HG02642 (cell line): ENCODE measurements around the gene FNDC3A.

Experiments used
- ATAC-seq: cut with Tn5 transposase; IDR thresholded peaks from one replicate; pipeline ENCODE4 v1.9.1; 2021; ENCODE audit warnings: mild to moderate bottlenecking; ENCODE audit not compliant: unreplicated experiment, poor library complexity

FNDC3A gene

GRCh38 chr13:49208619-49209018, 232.9 kb downstream of the FNDC3A start:
- ATAC-seq, result no peak

GRCh38 chr13:49210114-49210513, 234.4 kb downstream of the FNDC3A start:
- ATAC-seq, result no peak

- no peak for ATAC-seq
These were observed 235.0 kb downstream of the FNDC3A start for GRCh38 chr13:49210669-49211068.

DNA sequence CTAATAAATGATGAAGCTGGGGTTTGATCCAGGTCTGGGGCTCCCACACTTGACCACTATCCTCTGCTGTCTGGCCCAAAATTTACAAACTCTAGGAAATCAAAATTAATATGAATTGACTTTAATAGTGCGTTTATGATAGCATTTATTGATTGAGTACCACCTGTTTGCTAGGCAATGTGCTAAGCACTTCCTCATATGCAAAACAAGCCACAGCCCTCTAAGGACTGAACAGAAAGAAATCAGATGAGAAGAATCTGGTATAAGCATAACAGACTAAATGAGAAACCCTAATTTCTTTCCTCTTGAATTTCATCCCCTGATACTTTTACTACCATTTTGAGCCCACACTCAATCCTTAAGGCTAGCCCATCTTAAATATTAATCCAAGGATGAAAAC, 237.8 kb downstream of the FNDC3A start:
- no peak for ATAC-seq

- no peak for ATAC-seq
These were observed 238.5 kb downstream of the FNDC3A start for GRCh38 chr13:49213997-49214916.

GRCh38 chr13:49214917-49215376, 239.2 kb downstream of the FNDC3A start:
- ATAC-seq, result peak; percentile 72

DNA sequence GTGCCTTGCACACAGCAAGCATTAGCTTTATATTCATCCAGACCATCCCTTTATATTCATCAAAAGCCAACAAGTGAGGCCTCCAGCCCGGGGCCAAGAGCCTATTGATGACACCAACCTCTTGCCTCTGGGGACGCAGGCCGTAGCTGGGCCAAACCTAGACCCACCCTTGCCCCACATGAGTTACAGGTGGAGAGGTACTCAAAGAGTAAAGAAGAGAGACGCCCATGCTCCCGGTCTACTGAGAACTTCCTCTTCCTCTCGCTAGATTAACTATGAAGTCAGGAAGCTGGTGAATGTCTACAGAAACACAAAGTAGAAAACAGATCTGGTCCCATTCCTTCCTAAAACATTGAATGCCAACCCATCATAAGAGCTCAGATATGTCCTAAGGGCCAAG, 240.6 kb downstream of the FNDC3A start:
- ATAC-seq, result no peak

GRCh38 chr13:49217962-49218492, 242.3 kb downstream of the FNDC3A start:
- ATAC-seq, result no peak

DNA sequence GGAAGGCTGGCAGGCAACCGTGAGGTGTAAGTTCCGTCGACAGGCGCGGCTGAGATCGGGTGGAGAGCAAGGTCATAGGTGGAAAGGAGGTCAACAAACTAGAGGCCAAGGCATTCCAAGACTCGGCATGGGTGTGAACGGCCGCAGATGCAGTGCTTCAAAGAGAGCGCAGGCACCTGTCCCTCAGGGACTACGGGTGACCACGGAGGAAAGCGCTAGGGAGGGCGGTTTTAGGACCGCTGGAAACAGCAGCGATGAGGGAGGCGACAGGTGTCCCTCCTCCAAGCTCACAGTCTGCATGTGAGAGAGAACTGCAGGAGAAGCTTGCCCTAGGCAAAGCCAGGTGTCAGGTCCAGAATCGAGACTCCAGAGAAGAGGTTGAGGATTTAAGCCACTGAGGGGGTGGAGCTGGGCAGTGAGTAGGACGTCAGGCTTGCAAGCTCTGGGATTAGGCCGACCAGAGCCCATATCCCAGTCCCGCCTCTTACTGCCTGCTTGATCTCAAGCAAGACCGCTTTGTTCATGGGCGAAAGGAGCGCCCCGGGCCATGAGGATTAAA, 242.9 kb downstream of the FNDC3A start:
- ATAC-seq, result no peak

GRCh38 chr13:49219647-49220035, 243.9 kb downstream of the FNDC3A start:
- no peak for ATAC-seq

DNA sequence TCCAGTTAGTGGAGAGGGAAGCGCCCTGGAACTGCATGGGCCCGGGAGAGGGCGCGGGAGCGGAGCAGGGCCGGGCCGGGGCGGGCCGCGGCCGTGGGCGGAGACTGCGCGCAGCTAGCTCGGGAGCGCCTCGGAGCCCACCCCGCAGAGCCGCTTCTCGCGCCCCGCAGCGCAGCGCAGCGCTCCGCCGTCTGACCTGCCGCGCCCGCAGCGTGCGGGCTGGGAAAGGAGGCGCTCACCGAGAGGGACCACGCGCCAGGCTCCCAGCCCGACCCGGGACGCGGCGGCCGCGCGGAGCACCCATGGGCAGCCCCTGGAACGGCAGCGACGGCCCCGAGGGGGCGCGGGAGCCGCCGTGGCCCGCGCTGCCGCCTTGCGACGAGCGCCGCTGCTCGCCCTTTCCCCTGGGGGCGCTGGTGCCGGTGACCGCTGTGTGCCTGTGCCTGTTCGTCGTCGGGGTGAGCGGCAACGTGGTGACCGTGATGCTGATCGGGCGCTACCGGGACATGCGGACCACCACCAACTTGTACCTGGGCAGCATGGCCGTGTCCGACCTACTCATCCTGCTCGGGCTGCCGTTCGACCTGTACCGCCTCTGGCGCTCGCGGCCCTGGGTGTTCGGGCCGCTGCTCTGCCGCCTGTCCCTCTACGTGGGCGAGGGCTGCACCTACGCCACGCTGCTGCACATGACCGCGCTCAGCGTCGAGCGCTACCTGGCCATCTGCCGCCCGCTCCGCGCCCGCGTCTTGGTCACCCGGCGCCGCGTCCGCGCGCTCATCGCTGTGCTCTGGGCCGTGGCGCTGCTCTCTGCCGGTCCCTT, 244.5 kb downstream of the FNDC3A start, which contains the start of gene MLNR:
MLNR (plus strand) TSS at position 303 of the 820 bp plus-strand sequence; CDS start at position 303, 0 bp downstream.
- ATAC-seq, result no peak

- no peak for ATAC-seq
These were observed 245.3 kb downstream of the FNDC3A start for GRCh38 chr13:49220856-49221589.

GRCh38 chr13:49221590-49221965, 245.9 kb downstream of the FNDC3A start:
- no peak for ATAC-seq

DNA sequence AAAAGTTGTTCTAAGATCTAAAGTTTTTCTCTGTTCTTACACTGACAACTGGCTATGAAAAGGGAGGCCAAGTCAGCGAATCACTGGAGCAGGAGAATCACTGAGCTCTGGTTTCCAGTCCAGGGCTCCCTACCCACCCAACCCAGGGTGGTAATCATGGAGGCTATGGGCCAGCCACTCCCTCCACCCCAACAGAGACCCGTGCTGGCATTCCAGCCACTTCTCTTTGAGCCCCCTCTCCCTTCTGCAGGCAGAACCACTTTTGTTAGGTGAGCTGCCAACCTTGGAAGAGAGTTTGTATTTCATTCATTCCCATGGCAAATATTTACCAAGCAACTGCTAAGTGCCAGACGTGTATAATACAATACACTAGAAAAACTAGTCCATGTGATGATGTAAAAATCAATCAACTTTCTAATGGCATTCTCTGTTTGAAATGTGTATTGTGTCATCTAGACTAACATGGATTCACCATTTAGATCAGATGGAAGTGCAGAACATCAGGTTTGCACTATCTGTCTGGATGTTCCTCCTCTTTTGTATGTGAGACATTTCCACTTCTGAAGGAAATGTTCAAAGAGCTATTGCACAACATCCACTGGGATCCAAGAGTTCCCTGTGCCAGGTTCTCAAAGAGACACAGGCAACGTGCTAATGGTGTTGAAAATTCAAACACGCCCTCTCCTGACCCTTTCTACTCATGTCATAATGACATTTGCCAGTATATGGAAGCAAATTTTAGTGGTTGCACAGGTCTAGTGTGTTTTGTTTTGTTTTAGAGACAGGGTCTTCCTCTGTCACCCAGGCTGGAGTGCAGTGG, 249.7 kb downstream of the FNDC3A start:
- ATAC-seq, result no peak

DNA sequence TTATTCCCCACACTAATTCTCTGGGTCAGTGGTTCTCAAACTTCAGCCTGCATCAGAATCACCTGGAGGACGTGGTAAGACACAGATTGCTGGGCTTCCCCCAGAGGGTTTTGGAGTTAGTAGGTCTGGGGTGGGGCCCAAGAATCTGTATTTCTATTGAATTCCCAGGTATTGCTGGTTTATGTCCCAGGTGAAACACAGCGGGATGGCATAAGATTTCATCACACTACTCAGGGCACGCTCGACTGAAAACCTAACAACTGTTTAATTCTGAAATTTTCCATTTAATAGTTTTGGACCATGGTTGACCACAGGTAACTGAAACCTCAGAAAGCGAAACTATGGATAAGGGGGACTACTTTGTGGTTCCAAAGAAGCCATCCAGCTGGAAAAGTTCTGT, 250.9 kb downstream of the FNDC3A start:
- no peak for ATAC-seq

- ATAC-seq, result no peak
These were observed 259.0 kb downstream of the FNDC3A start for GRCh38 chr13:49234741-49235140.

DNA sequence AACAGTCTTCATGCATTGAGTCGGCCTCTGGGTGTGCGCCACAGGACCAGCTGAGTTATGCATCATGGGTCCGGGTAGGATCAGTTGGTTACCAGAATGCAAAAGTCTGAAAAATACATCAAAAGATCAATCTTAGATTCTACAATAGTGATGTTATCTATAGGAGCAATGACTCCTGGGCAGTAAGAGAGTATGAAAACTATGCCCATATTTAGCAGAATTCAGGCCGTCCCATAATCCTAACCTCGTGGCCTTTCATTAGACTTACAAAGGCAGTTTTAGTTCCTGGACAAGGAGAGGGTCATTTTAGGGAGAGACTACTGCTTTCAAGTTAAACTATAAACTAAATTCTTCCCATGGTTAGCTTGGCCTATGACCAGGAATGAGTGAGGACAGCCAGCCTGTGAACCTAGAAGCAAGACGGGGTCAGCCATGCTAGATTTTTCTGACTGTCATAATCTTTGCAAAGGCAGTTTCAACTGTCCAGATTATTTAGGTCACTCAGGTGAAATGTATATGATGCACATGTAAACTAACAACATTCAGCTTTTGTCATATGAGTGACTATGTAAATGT, 260.2 kb downstream of the FNDC3A start:
- ATAC-seq, result no peak

DNA sequence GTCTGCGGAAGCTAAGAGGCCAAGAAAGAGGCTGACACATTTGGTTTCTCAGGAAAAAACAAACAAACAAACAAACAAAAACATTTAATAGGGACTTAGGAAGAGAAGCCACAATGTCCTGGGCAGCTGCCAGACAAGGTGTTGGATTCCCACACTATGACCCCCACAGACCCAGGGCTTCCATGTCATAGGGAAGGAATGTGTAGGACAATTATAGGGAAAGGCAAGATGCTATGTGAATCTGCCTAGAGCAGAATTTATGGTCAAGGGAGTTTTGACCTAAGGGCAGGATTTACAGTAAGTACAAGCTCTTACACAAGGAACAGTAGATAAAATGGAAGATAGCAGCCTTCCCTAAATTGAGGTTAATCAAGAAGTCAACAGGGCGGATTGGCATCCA, 262.9 kb downstream of the FNDC3A start:
- ATAC-seq, result no peak

- no peak for ATAC-seq
These were observed 264.3 kb downstream of the FNDC3A start for GRCh38 chr13:49240017-49240416.
